HEK293 (cell line): Measurements from ENCODE around the gene SLC39A11.

Source experiments
- CTCF ChIA-PET: fragments of 350-600 bp; formaldehyde crosslinking; extraction: SDS; loops from one replicate; lab custom pipeline; 2021; ENCODE audit warnings: antibody characterized with exemption; lab: Yijun Ruan, JAX
- POLR2A ChIA-PET: fragments of 300-600 bp; formaldehyde crosslinking; extraction: SDS; loops from one replicate; lab custom pipeline; 2020; ENCODE audit warnings: antibody characterized with exemption, inconsistent platforms; lab: Yijun Ruan, JAX
- H3K27ac ChIP-seq: fragments of 200-500 bp; sonication (Bioruptor generic); 2 replicates; pipeline ENCODE4 v1.5.1; 2014; ENCODE audit warnings: low read depth, low read length, control low read depth, inconsistent platforms; ENCODE audit errors: extremely low read depth
- H3K36me3 ChIP-seq, 2 experiments: fragments of 200-500 bp in 1 of 2; sonication (Bioruptor generic) in 1 of 2; 1 replicate in 1 of 2; 2 replicates in 1 of 2; pipeline ENCODE4 v1.5.1; 2014 to 2017; ENCODE audit warnings: inconsistent platforms in 2 of 2, low read length in 2 of 2; ENCODE audit not compliant: control insufficient read depth in 2 of 2, insufficient read depth in 1 of 2
- H3K4me1 ChIP-seq: fragments of 200-500 bp; sonication (Bioruptor generic); 2 replicates; pipeline ENCODE4 v1.5.1; 2014; ENCODE audit warnings: mild to moderate bottlenecking, low read length, inconsistent platforms; ENCODE audit not compliant: control insufficient read depth, insufficient read depth
- H3K4me3 ChIP-seq: 2 replicates; pipeline ENCODE4 v1.5.1; 2011; ENCODE audit warnings: low read depth, mild to moderate bottlenecking, control low read depth, low read length, moderate library complexity
- H3K9me3 ChIP-seq: fragments of 200-500 bp; sonication (Bioruptor generic); 2 replicates; pipeline ENCODE4 v1.5.1; 2014; ENCODE audit warnings: low read depth, low read length, inconsistent platforms; ENCODE audit not compliant: control insufficient read depth, insufficient read depth
- AEBP2 ChIP-seq: fragments of 450-650 bp; formaldehyde crosslinking; IDR thresholded peaks from 2 replicates; pipeline ENCODE4 v1.5.1; 2016; ENCODE audit warnings: missing biosample characterization, missing genetic modification characterization, borderline replicate concordance
- ELK4 ChIP-seq: IDR thresholded peaks from 2 replicates; pipeline ENCODE4 v1.6.1; 2011; ENCODE audit warnings: mild to moderate bottlenecking, low read depth, low read length, borderline replicate concordance
- FEZF1 ChIP-seq: fragments of 450-650 bp; formaldehyde crosslinking; IDR thresholded peaks from 2 replicates; pipeline ENCODE4 v1.5.1; 2016; ENCODE audit warnings: missing biosample characterization, missing genetic modification characterization
- KLF9 ChIP-seq: fragments of 450-650 bp; formaldehyde crosslinking; IDR thresholded peaks from 2 replicates; pipeline ENCODE4 v1.5.1; 2016; ENCODE audit warnings: missing biosample characterization, missing genetic modification characterization, low read depth
- PRDM4 ChIP-seq: fragments of 450-650 bp; formaldehyde crosslinking; IDR thresholded peaks from 2 replicates; pipeline ENCODE4 v1.5.1; 2017; ENCODE audit warnings: missing biosample characterization, missing genetic modification characterization
- SCRT1 ChIP-seq: fragments of 450-650 bp; formaldehyde crosslinking; IDR thresholded peaks from 2 replicates; pipeline ENCODE4 v1.5.1; 2016; ENCODE audit warnings: missing biosample characterization, missing genetic modification characterization, borderline replicate concordance
- SCRT2 ChIP-seq: fragments of 450-650 bp; formaldehyde crosslinking; IDR thresholded peaks from 2 replicates; pipeline ENCODE4 v1.5.1; 2016; ENCODE audit warnings: missing biosample characterization, missing genetic modification characterization
- ZBTB6 ChIP-seq: fragments of 450-650 bp; formaldehyde crosslinking; IDR thresholded peaks from 2 replicates; pipeline ENCODE4 v1.5.1; 2017; ENCODE audit warnings: missing biosample characterization, missing genetic modification characterization
- ZNF211 ChIP-seq: fragments of 450-650 bp; formaldehyde crosslinking; IDR thresholded peaks from 2 replicates; pipeline ENCODE4 v1.5.1; 2016; ENCODE audit warnings: low read depth, missing biosample characterization, missing genetic modification characterization
- ZNF221 ChIP-seq: fragments of 450-650 bp; formaldehyde crosslinking; IDR thresholded peaks from 2 replicates; pipeline ENCODE4 v1.5.1; 2017; ENCODE audit warnings: missing biosample characterization, missing genetic modification characterization, borderline replicate concordance
- ZNF274 ChIP-seq, 2 experiments: fragments of 200-500 bp in 1 of 2; fragments of 450-650 bp in 1 of 2; sonication (Bioruptor generic) in 1 of 2; formaldehyde crosslinking in 1 of 2; IDR thresholded peaks; 2 replicates each; pipeline versions ENCODE4 v1.5.1 to v1.6.1; 2014 to 2016; ENCODE audit warnings: borderline replicate concordance in 1 of 2, inconsistent platforms in 1 of 2, low read length in 1 of 2, missing biosample characterization in 1 of 2, missing genetic modification characterization in 1 of 2
- ZNF341 ChIP-seq: fragments of 450-650 bp; formaldehyde crosslinking; IDR thresholded peaks from 2 replicates; pipeline ENCODE4; 2016; ENCODE audit warnings: low read depth, missing biosample characterization, missing genetic modification characterization
- ZNF416 ChIP-seq: fragments of 450-650 bp; formaldehyde crosslinking; IDR thresholded peaks from 2 replicates; pipeline ENCODE4 v1.5.1; 2016; ENCODE audit warnings: missing biosample characterization, missing genetic modification characterization
- ZNF530 ChIP-seq: fragments of 450-650 bp; formaldehyde crosslinking; IDR thresholded peaks from 2 replicates; pipeline ENCODE4 v1.5.1; 2016; ENCODE audit warnings: low read depth, missing biosample characterization, missing genetic modification characterization
- ZNF571 ChIP-seq: fragments of 450-650 bp; formaldehyde crosslinking; IDR thresholded peaks from 2 replicates; pipeline ENCODE4 v1.5.0; 2017; ENCODE audit warnings: missing biosample characterization, missing genetic modification characterization
- ZNF585B ChIP-seq: fragments of 450-650 bp; formaldehyde crosslinking; IDR thresholded peaks from 2 replicates; pipeline ENCODE4 v1.5.1; 2016; ENCODE audit warnings: missing biosample characterization, missing genetic modification characterization
- ZNF837 ChIP-seq: fragments of 450-650 bp; formaldehyde crosslinking; IDR thresholded peaks from 2 replicates; pipeline ENCODE4 v1.5.1; 2016; ENCODE audit warnings: missing biosample characterization, missing genetic modification characterization
- ZSCAN5A ChIP-seq: fragments of 450-650 bp; formaldehyde crosslinking; IDR thresholded peaks from 2 replicates; pipeline ENCODE4 v1.5.1; 2016; ENCODE audit warnings: missing biosample characterization, missing genetic modification characterization

Gene SLC39A11

GRCh38 chr17:72599891-72600290 lies 492.6 kb downstream of the SLC39A11 start:
- no peaks in the 10 kb centered on the region for H3K4me1 ChIP-seq
- POLR2A ChIA-PET, result no interaction called here
- CTCF ChIA-PET, result interaction anchor here (2.0 kb wide), 1 partner anchor 40 kb away, joined by 9 read pairs; no protein-coding TSS in a partner anchor
- H3K4me3 ChIP-seq, result no peak overlapping the region
- TF ChIP-seq ZNF571 (tag by site-specific recombination), result no peak
- 0 out of 2 replicates have a peak, but pooled peaks have one; percentile 27 for TF ChIP-seq SCRT2 (tag by site-specific recombination)
- no peak for TF ChIP-seq AEBP2 (tag by site-specific recombination)
- no peak for TF ChIP-seq ZNF211 (tag by site-specific recombination)
- TF ChIP-seq KLF9 (tag by site-specific recombination), result no peak
- no peak for TF ChIP-seq ZNF221
- TF ChIP-seq, all 188 proteins: peak for 1
- Histone ChIP-seq H3K27ac (no peak overlapping the region), H3K9me3 (no peaks in the 10 kb centered on the region), H3K36me3 (no peaks in the 10 kb centered on the region; a peak in 1 of 3 replicates)

- ChIA-PET CTCF (interaction anchor here (0.8 kb wide), 1 partner anchor 126 kb away, joined by 3 read pairs; no protein-coding TSS in a partner anchor), POLR2A (interaction anchor here (0.9 kb wide), 1 partner anchor 10 kb away, joined by 3 read pairs; no protein-coding TSS in a partner anchor)
- TF ChIP-seq ZNF416 (tag by site-specific recombination) (no peak), ZNF585B (no peak), ZNF530 (no peak), AEBP2 (tag by site-specific recombination) (no peak), ELK4 (no peak), SCRT1 (tag by site-specific recombination) (no peak), ZNF837 (tag by site-specific recombination) (no peak), FEZF1 (tag by site-specific recombination) (no peak), ZBTB6 (tag by site-specific recombination) (no peak)
- H3K9me3 ChIP-seq, result no peaks in the 10 kb centered on the region
- H3K27ac ChIP-seq, result no peak overlapping the region
- no peak overlapping the region for H3K4me3 ChIP-seq
- H3K4me1 ChIP-seq, result no peaks in the 10 kb centered on the region
- no peaks in the 10 kb centered on the region; a peak in 1 of 3 replicates for H3K36me3 ChIP-seq
Observed at GRCh38 chr17:72598695-72599094, 493.8 kb downstream of the SLC39A11 start.

GRCh38 chr17:72597354-72598087 lies 495.0 kb downstream of the SLC39A11 start:
- no peaks in the 10 kb centered on the region for H3K4me1 ChIP-seq
- TF ChIP-seq ZNF341 (peak; percentile 79), ZSCAN5A (tag by site-specific recombination) (no peak), PRDM4 (no peak), ZNF274 (IDR thresholded peaks at IDR 0.05; ENCODE audit: low read length) (no peak), ZNF274 (tag by site-specific recombination; IDR thresholded peaks at IDR 0.05; ENCODE audit: borderline replicate concordance) (no peak)
- CTCF ChIA-PET, result no interaction called here
- H3K27ac ChIP-seq, result no peak overlapping the region
- H3K9me3 ChIP-seq, result no peaks in the 10 kb centered on the region
- no peaks in the 10 kb centered on the region; a peak in 1 of 3 replicates for H3K36me3 ChIP-seq
- POLR2A ChIA-PET, result no interaction called here
- no peak overlapping the region for H3K4me3 ChIP-seq
